Dedifferentiated amniotic fluid mesenchymal stem cell (primary cell): ENCODE measurements around the gene ZNF207.
"Not testable (repeated sequence)": the region's sequence is repeated elsewhere in the genome, so short reads cannot be mapped to it uniquely, and the experiment has no call there.

Experiments used
- DNase-seq: peaks from one replicate; pipeline ENCODE4 v3.0.0-alpha.2; 2016; ENCODE audit errors: extremely low spot score

The ZNF207 gene

GRCh38 chr17:32388128-32388527 lies 38.2 kb downstream of the ZNF207 start:
- not testable (repeated sequence) for DNase-seq

GRCh38 chr17:32388613-32389459 lies 38.9 kb downstream of the ZNF207 start:
- DNase-seq, result no peak

- DNase-seq, result no peak
Measured at GRCh38 chr17:32393904-32394303, 43.9 kb downstream of the ZNF207 start.

GRCh38 chr17:32396343-32396742 lies 46.4 kb downstream of the ZNF207 start:
- no peak for DNase-seq

- no peak for DNase-seq
Measured at GRCh38 chr17:32398946-32399345, 49.0 kb downstream of the ZNF207 start.

- not testable (repeated sequence) for DNase-seq
Measured at GRCh38 chr17:32410085-32410484, 60.1 kb downstream of the ZNF207 start.

GRCh38 chr17:32426894-32427293 lies 76.9 kb downstream of the ZNF207 start:
- no peak for DNase-seq

GRCh38 chr17:32429598-32429997 lies 79.6 kb downstream of the ZNF207 start:
- no peak for DNase-seq
